Suppressor macrophage treated with lipopolysaccharide for 1 hour (primary cell): ENCODE measurements around the gene RACGAP1.

ENCODE experiments used
- DNase-seq, 3 donors: peaks; one replicate each; pipeline ENCODE4 v3.0.0-alpha.2; 2020 to 2022

The RACGAP1 gene

GRCh38 chr12:49953961-49954846 is 71.1 kb downstream of the RACGAP1 start:
- DNase-seq, result no peak

- no peak for DNase-seq
Measured at GRCh38 chr12:49953151-49953550, 72.1 kb downstream of the RACGAP1 start.

GRCh38 chr12:49952391-49953055 is 72.8 kb downstream of the RACGAP1 start:
- DNase-seq, result peak in 2 of 3 donors; percentile 49 to 50

GRCh38 chr12:49951411-49952240 is 73.7 kb downstream of the RACGAP1 start:
- DNase-seq, result no peak

GRCh38 chr12:49950273-49951251 is 74.7 kb downstream of the RACGAP1 start, which contains the start of gene AQP2:
Gene AQP2 (plus strand): TSS chr12:49950737. CDS start chr12:49950831, 94 bp downstream.
- DNase-seq, result no peak

- DNase-seq, result no peak
Measured at GRCh38 chr12:49949866-49950265, 75.4 kb downstream of the RACGAP1 start.

GRCh38 chr12:49948866-49949845 is 76.1 kb downstream of the RACGAP1 start:
- DNase-seq, result peak; percentile 53 to 78 (median 77)

GRCh38 chr12:49947593-49948226 is 77.6 kb downstream of the RACGAP1 start:
- no peak for DNase-seq

GRCh38 chr12:49946497-49946896 is 78.8 kb downstream of the RACGAP1 start:
- DNase-seq, result no peak

- DNase-seq, result no peak
Measured at GRCh38 chr12:49946086-49946485, 79.2 kb downstream of the RACGAP1 start.

- DNase-seq, result peak; percentile 89 to 93 (median 93)
Measured at GRCh38 chr12:49945394-49946080, 79.8 kb downstream of the RACGAP1 start.

- DNase-seq, result no peak
Measured at GRCh38 chr12:49944718-49945117, 80.6 kb downstream of the RACGAP1 start.

GRCh38 chr12:49944046-49944445 is 81.2 kb downstream of the RACGAP1 start:
- no peak for DNase-seq

- no peak for DNase-seq
Measured at GRCh38 chr12:49943625-49943960, 81.7 kb downstream of the RACGAP1 start.

- no peak for DNase-seq
Measured at GRCh38 chr12:49942921-49943624, 82.2 kb downstream of the RACGAP1 start.

GRCh38 chr12:49942512-49942893 is 82.8 kb downstream of the RACGAP1 start:
- no peak for DNase-seq

GRCh38 chr12:49941556-49942511 is 83.5 kb downstream of the RACGAP1 start:
- DNase-seq, result no peak

- DNase-seq, result no peak
Measured at GRCh38 chr12:49939707-49940106, 85.6 kb downstream of the RACGAP1 start.
